Bronchial epithelial cell (primary cell): ENCODE results near the gene CALML3. TPM values are rescaled to one million over a fixed set of nuclear protein-coding genes. Genes with fewer than 3 reads are reported as not detected.

Source experiments
- DNase-seq: peaks from one replicate; pipeline ENCODE4 v3.0.0-alpha.2; 2010; ENCODE audit warnings: low read depth
- FAIRE-seq: peaks from 2 replicates; lab custom pipeline; 2011; peaks lifted over from hg19 to GRCh38; lab: Jason Lieb, UNC
- H3K27me3 ChIP-seq: 2 replicates; pipeline ENCODE4 v1.5.1; 2011; ENCODE audit warnings: low read length; ENCODE audit not compliant: control insufficient read depth, insufficient read depth
- H3K36me3 ChIP-seq: 2 replicates; pipeline ENCODE4 v1.5.1; 2011; ENCODE audit warnings: low read length; ENCODE audit not compliant: control insufficient read depth, insufficient read depth
- H3K4me3 ChIP-seq: 2 replicates; pipeline ENCODE4 v1.5.1; 2011; ENCODE audit warnings: mild to moderate bottlenecking, low read depth, low read length, control low read depth
- total RNA-seq: library from RNA; depleted of rRNA; stranded (reverse); fragments of >200 nt; gene quantifications from 2 replicates; pipeline ENCODE4 v1.2.1, GENCODE V29; 2014
- TF ChIP-seq, protein P1 (sequence below): IDR thresholded peaks from 2 replicates; pipeline ENCODE4 v1.5.1; 2011; ENCODE audit warnings: mild to moderate bottlenecking, moderate library complexity, low read length, control low read depth, inconsistent platforms; ENCODE audit not compliant: insufficient read depth, severe bottlenecking

CALML3 gene
- total RNA-seq, 1 donor from 2014 or later: 0.53 TPM

DNA sequence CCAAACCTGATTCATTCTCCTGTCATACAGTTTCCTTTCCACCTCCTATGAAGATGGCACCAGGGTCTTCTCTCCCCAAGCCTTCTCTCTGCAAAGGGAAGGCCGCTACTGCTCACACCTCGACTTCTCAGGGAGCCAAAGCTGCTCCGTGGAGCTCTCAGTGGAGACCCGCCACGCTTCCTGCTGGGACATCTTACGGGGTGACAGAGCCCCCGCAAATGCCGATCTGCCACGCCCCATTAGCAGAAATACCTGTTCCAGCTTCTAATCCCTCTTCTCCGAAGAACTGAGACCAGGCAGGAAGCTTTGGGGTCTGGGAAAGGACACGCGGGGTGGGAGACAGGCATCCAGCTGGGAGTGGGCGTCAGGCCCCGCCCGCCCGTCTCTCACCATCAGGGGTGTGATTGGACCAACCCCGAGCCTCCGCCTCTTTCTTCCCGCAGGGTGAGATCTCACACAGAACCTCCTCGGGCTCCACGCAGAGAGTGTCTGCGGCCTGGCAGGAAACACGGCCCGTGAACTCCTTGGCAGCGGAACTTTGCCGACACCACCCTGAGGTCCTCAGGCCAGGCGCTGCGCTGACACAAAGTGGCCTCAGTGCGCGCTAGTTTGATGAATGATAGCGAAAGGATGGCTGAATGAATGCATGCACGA lies 13.4 kb upstream of the CALML3 start:
- FAIRE-seq (no peak), DNase-seq (no peak)
- H3K36me3 ChIP-seq: no peaks in the 10 kb centered on the region
- no peak overlapping the region for H3K4me3 ChIP-seq
- no peaks in the 10 kb centered on the region for H3K27me3 ChIP-seq
- TF ChIP-seq, protein P1, sequence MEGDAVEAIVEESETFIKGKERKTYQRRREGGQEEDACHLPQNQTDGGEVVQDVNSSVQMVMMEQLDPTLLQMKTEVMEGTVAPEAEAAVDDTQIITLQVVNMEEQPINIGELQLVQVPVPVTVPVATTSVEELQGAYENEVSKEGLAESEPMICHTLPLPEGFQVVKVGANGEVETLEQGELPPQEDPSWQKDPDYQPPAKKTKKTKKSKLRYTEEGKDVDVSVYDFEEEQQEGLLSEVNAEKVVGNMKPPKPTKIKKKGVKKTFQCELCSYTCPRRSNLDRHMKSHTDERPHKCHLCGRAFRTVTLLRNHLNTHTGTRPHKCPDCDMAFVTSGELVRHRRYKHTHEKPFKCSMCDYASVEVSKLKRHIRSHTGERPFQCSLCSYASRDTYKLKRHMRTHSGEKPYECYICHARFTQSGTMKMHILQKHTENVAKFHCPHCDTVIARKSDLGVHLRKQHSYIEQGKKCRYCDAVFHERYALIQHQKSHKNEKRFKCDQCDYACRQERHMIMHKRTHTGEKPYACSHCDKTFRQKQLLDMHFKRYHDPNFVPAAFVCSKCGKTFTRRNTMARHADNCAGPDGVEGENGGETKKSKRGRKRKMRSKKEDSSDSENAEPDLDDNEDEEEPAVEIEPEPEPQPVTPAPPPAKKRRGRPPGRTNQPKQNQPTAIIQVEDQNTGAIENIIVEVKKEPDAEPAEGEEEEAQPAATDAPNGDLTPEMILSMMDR: no peak

GRCh38 chr10:5511885-5512280 lies 12.9 kb upstream of the CALML3 start:
- DNase-seq (no peak), FAIRE-seq (no peak)
- no peaks in the 10 kb centered on the region for H3K27me3 ChIP-seq
- no peak overlapping the region for H3K4me3 ChIP-seq
- TF ChIP-seq, protein P1: no peak
- H3K36me3 ChIP-seq: no peaks in the 10 kb centered on the region

GRCh38 chr10:5512331-5512730 lies 12.4 kb upstream of the CALML3 start:
- no peak for DNase-seq

GRCh38 chr10:5512881-5513612 lies 11.7 kb upstream of the CALML3 start:
- H3K27me3 ChIP-seq: no peaks in the 10 kb centered on the region
- FAIRE-seq (peak; percentile 85), DNase-seq (no peak)
- H3K36me3 ChIP-seq: no peaks in the 10 kb centered on the region
- TF ChIP-seq, protein P1: no peak
- H3K4me3 ChIP-seq: no peak overlapping the region

More at GRCh38 chr10:5512331-5512730, 12.4 kb upstream of the CALML3 start:
- TF ChIP-seq, protein P1: no peak
- Histone ChIP-seq H3K36me3 (no peaks in the 10 kb centered on the region), H3K4me3 (no peak overlapping the region), H3K27me3 (no peaks in the 10 kb centered on the region)
- FAIRE-seq: no peak

- DNase-seq: no peak
These were observed 10.4 kb upstream of the CALML3 start for GRCh38 chr10:5514226-5514850.

More at GRCh38 chr10:5514226-5514850, 10.4 kb upstream of the CALML3 start:
- TF ChIP-seq, protein P1: no peak
- no peaks in the 10 kb centered on the region for H3K36me3 ChIP-seq
- H3K4me3 ChIP-seq: no peak overlapping the region
- H3K27me3 ChIP-seq: no peaks in the 10 kb centered on the region
- no peak for FAIRE-seq
